ENCODE measurements around the gene CRISPLD2.

The CRISPLD2 gene

GRCh38 chr16:84927621-84928591, 108.1 kb downstream of the CRISPLD2 start:
- Histone ChIP-seq H3K27me3 (ENCODE audit: control insufficient read depth, insufficient read depth, low read length) (no peaks in the 10 kb centered on the region), H3K27ac (ENCODE audit: low read depth, low read length) (no peak overlapping the region), H3K4me1 (ENCODE audit: control insufficient read depth, insufficient read depth, low read length) (peaks cover 5% of the 10 kb centered on the region; the same call in 1 of the 2 replicates), H3K9me3 (ENCODE audit: control insufficient read depth, insufficient read depth, low read depth, low read length) (peaks cover 5% of the 10 kb centered on the region; the same call in 1 of the 2 replicates), H3K36me3 (ENCODE audit: control insufficient read depth, insufficient read depth, low read length) (no peaks in the 10 kb centered on the region), H3K9ac (ENCODE audit: low read length) (no peak overlapping the region), H3K4me3 (ENCODE audit: low read depth, low read length) (no peak overlapping the region)

DNA sequence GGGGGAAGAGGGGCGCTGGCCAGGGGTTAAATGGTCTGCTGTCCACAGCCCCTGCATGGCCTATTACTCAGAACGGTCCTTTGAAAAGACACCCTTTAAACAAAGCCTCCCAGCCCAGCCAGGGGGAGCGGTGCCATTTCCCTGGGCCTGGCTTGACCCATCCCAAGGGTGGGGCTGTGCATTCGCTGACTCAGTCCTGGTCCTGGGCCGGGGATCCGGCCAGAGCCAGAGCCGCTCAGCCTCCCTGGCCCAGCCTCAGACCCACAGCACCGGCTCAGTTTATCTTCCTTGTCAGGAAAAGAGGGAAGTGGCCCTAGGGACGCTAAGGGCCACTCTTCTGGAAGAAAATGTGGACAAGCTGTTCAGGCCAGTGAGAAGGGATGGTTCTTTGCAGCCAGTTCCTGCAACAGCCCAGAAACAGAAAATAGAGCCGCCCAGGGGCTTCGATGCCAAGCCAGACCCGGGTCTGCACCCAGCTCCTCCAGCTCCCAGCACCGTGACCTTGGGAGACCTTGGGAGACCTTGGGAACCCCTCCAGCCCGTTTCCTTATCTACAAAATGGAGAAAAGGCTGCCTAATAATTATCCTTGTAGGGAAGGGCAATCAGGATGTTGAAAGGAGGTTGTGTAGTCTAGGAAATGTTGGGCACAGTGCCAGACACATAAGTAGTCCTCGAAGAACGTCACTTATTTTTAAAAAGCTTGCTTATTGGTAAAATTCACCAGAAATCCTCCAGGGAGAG, 109.1 kb downstream of the CRISPLD2 start:
- H3K36me3 ChIP-seq (ENCODE audit: control insufficient read depth, insufficient read depth, low read length) = no peaks in the 10 kb centered on the region
- no peak overlapping the region for H3K4me3 ChIP-seq (ENCODE audit: low read depth, low read length)
- peaks cover 5% of the 10 kb centered on the region; the same call in 1 of the 2 replicates for H3K9me3 ChIP-seq (ENCODE audit: control insufficient read depth, insufficient read depth, low read depth, low read length)
- no peaks in the 10 kb centered on the region for H3K27me3 ChIP-seq (ENCODE audit: control insufficient read depth, insufficient read depth, low read length)
- H3K9ac ChIP-seq (ENCODE audit: low read length) = no peak overlapping the region
- peaks cover 5% of the 10 kb centered on the region; the same call in 1 of the 2 replicates for H3K4me1 ChIP-seq (ENCODE audit: control insufficient read depth, insufficient read depth, low read length)
- no peak overlapping the region for H3K27ac ChIP-seq (ENCODE audit: low read depth, low read length)

DNA sequence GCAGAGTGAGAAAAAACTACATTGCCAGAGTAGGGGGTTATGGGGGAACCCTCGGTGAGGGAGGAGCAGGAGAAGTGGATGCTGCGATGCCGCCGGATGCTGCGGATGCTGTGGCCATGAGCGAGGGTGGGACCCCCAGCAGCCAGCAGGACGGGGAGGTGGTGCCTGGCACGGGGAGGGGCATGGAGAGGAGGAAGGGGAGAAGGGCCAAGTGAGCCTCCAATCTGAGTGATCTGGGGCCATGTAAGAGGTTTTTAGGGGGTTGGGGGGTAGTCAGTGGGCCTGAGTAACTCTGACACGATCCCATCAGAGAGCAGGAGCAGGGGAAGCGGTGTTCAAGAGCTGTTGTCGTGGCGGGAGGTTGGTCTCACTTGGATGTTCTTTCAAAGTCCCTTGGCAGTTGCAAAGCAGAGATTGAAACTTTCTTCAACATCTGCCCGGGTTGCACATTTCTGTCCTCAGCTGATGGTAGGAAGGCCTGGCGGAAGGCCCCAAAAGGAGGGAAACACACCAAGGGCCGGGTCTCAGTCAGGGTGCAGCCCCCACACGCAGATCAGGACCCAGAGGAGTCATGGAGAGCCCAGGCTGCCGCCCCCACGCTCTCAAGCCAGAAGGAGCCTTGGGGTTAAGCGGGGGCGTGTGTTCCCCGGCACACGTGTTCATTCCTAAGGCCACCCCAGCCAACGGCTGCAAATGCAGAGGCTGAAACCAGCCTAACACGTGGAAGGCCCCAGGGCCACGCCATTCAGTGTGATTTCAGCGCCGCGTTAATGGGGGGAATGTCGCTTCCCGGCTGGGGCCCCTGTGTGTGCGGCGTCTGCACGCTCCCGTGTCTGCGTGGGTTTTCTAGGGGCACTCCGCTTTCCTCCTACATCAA, 109.9 kb downstream of the CRISPLD2 start:
- H3K9me3 ChIP-seq (ENCODE audit: control insufficient read depth, insufficient read depth, low read depth, low read length) = peaks cover 5% of the 10 kb centered on the region; the same call in 1 of the 2 replicates
- no peak overlapping the region for H3K27ac ChIP-seq (ENCODE audit: low read depth, low read length)
- peaks cover 2% of the 10 kb centered on the region; the same call in 1 of the 2 replicates for H3K4me1 ChIP-seq (ENCODE audit: control insufficient read depth, insufficient read depth, low read length)
- no peak overlapping the region for H3K9ac ChIP-seq (ENCODE audit: low read length)
- H3K36me3 ChIP-seq (ENCODE audit: control insufficient read depth, insufficient read depth, low read length) = no peaks in the 10 kb centered on the region
- no peak overlapping the region for H3K4me3 ChIP-seq (ENCODE audit: low read depth, low read length)
- H3K27me3 ChIP-seq (ENCODE audit: control insufficient read depth, insufficient read depth, low read length) = no peaks in the 10 kb centered on the region

DNA sequence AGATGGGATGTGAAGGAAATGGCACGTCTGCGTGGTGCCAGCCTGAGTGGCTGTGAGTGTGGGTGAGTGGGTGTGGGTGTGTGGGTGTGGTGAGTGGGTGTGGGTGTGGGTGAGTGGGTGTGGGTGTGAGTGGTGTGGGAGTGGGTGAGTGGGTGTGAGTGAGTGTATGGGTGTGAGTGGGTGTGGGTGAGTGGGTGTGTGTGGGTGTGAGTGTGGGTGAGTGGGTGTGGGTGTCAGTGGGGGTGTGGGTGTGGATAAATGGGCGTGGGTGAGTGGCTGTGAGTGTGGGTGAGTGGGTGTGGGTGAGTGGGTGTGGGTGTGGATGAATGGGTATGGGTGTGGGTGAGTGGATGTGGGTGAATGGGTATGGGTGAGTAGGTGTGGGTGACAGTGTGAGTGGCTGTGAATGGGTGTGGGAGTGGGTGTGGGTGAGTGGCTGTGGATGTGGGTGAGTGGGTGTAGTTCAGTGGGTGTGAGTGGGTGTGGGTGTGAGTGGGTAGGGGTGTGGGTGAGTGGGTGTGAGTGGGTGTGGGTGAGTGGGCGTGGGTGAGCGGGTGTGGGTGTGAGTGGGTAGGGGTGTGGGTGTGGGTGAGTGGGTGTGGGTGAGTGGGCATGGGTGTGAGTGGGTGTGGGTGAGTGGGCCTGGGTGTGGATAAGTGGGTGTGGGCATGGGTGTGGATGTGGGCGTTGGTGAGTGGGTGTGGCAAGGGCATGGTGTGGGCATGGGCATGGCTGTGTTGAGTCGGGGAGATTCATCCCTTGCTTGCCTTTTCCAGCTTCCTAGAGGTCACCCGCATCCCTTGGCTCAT, 110.7 kb downstream of the CRISPLD2 start:
- H3K27ac ChIP-seq (ENCODE audit: low read depth, low read length) = no peak overlapping the region
- H3K9me3 ChIP-seq (ENCODE audit: control insufficient read depth, insufficient read depth, low read depth, low read length) = peaks cover 5% of the 10 kb centered on the region; the same call in 1 of the 2 replicates
- no peak overlapping the region for H3K9ac ChIP-seq (ENCODE audit: low read length)
- H3K36me3 ChIP-seq (ENCODE audit: control insufficient read depth, insufficient read depth, low read length) = no peaks in the 10 kb centered on the region
- no peaks in the 10 kb centered on the region for H3K27me3 ChIP-seq (ENCODE audit: control insufficient read depth, insufficient read depth, low read length)
- no peak overlapping the region for H3K4me3 ChIP-seq (ENCODE audit: low read depth, low read length)
- H3K4me1 ChIP-seq (ENCODE audit: control insufficient read depth, insufficient read depth, low read length) = no peaks in the 10 kb centered on the region; the same call in 1 of the 2 replicates

DNA sequence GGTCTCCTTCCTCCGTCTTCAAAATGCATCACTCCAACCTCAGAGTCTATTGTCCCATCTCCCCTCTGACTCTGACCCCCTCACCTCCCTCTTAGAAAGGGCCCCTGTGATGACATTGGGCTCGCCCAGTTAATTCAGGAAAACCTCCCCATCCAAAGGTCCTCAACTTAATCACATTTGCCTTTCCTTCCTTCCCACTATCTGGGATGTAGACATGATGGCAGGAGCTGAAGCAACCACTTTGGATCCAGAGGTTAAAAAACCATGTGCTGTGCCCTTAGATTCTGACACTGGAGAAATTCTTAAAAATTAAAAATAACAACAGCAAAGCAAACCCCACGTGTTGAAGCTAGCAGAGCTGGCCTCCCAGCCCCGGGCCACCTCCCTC, 111.3 kb downstream of the CRISPLD2 start:
- Histone ChIP-seq H3K9me3 (ENCODE audit: control insufficient read depth, insufficient read depth, low read depth, low read length) (peaks cover 5% of the 10 kb centered on the region; the same call in 1 of the 2 replicates), H3K27ac (ENCODE audit: low read depth, low read length) (no peak overlapping the region), H3K27me3 (ENCODE audit: control insufficient read depth, insufficient read depth, low read length) (no peaks in the 10 kb centered on the region), H3K4me3 (ENCODE audit: low read depth, low read length) (no peak overlapping the region), H3K36me3 (ENCODE audit: control insufficient read depth, insufficient read depth, low read length) (no peaks in the 10 kb centered on the region), H3K9ac (ENCODE audit: low read length) (no peak overlapping the region), H3K4me1 (ENCODE audit: control insufficient read depth, insufficient read depth, low read length) (no peaks in the 10 kb centered on the region; the same call in 1 of the 2 replicates)

DNA sequence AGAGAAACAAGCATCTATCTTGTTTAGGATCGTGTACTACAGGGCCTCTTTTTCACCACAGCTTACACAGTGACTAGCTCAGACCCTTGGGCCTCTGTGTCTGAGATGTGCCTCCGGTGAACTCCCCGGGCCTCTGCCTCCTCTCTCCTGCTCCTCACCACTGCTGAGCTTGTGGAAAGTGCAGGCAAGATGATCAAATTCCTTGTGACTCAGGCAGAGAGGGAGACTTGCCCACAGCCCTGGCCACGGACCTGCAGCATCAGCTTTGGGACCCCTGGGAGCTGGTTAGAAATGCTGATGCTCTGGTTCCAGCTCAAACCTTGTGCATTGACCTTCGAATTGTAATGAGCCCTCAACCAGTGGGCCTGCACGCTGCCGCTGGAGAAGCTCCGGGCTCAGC, 111.7 kb downstream of the CRISPLD2 start:
- no peak overlapping the region for H3K27ac ChIP-seq (ENCODE audit: low read depth, low read length)
- peaks cover 5% of the 10 kb centered on the region; the same call in 1 of the 2 replicates for H3K9me3 ChIP-seq (ENCODE audit: control insufficient read depth, insufficient read depth, low read depth, low read length)
- no peak overlapping the region for H3K9ac ChIP-seq (ENCODE audit: low read length)
- H3K36me3 ChIP-seq (ENCODE audit: control insufficient read depth, insufficient read depth, low read length) = no peaks in the 10 kb centered on the region
- H3K4me1 ChIP-seq (ENCODE audit: control insufficient read depth, insufficient read depth, low read length) = no peaks in the 10 kb centered on the region; the same call in 1 of the 2 replicates
- no peak overlapping the region for H3K4me3 ChIP-seq (ENCODE audit: low read depth, low read length)
- H3K27me3 ChIP-seq (ENCODE audit: control insufficient read depth, insufficient read depth, low read length) = no peaks in the 10 kb centered on the region

DNA sequence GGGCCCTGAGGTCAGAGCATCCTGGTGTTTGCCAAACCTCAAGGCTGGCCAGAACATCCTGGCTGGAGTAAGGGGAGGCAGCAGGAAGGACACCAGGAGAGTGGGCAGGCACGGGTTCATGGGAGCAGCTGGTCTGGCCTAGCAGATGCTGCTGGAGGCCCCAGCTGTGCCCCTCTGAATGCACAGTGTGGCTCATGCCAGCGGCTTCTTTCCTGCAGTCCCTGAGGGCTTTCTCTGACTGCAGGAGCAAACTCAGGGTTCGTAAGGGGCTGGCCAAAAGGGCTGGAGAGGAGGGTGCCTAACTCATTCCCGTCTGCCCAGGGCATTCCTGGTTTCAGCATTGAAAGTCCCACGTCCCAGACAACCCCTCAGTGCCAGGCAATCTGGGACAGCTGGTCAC, 112.9 kb downstream of the CRISPLD2 start:
- H3K4me1 ChIP-seq (ENCODE audit: control insufficient read depth, insufficient read depth, low read length) = no peaks in the 10 kb centered on the region; the same call in 1 of the 2 replicates
- H3K9me3 ChIP-seq (ENCODE audit: control insufficient read depth, insufficient read depth, low read depth, low read length) = peaks cover 5% of the 10 kb centered on the region; the same call in 1 of the 2 replicates
- no peaks in the 10 kb centered on the region for H3K27me3 ChIP-seq (ENCODE audit: control insufficient read depth, insufficient read depth, low read length)
- H3K36me3 ChIP-seq (ENCODE audit: control insufficient read depth, insufficient read depth, low read length) = no peaks in the 10 kb centered on the region
- no peak overlapping the region for H3K9ac ChIP-seq (ENCODE audit: low read length)
- H3K27ac ChIP-seq (ENCODE audit: low read depth, low read length) = no peak overlapping the region
- no peak overlapping the region for H3K4me3 ChIP-seq (ENCODE audit: low read depth, low read length)

DNA sequence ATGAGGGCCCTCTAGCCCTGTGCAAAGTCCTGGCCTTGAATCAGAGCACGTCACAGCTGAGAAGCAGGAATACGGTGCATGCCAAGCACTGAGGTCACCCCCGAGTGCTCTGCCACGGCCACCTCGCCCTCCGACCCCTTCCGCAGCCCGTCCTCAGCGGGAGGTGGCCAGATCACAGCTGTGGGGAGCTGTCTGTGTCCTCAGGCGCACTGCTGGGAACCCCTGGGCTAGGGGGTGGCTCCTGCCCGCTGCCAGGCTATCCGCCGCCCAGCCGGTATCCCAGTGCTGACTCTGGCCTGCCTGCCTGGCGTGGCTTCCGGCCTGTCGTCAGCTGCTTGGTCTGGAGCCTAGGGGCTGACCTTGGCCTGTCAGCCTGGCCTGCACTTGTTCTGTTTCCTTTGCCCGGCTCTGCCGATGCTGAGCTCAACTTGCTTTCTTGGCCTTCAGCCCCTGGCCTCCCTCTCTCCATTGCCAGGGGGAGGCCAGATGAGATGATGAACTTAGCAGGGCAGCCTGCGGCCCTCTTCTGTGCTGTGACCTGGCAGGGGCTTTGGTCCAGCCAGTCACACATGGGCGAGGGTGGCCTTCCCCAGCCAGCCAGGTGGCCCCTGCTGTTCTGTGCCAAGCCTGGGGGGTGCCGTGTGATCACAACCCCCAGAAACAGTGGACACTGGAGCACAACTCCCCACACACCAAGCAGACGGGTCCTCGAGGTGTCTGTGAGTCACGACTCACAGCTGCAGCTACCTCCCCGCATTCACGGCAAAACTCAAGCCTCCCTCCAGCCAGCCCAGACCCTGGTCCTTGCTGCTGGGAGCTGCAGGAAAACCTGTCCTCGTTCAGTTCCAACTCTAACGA, 114.2 kb downstream of the CRISPLD2 start:
- Histone ChIP-seq H3K9ac (ENCODE audit: low read length) (no peak overlapping the region), H3K4me3 (ENCODE audit: low read depth, low read length) (no peak overlapping the region), H3K4me1 (ENCODE audit: control insufficient read depth, insufficient read depth, low read length) (no peaks in the 10 kb centered on the region; the same call in 1 of the 2 replicates), H3K36me3 (ENCODE audit: control insufficient read depth, insufficient read depth, low read length) (no peaks in the 10 kb centered on the region), H3K27ac (ENCODE audit: low read depth, low read length) (no peak overlapping the region), H3K9me3 (ENCODE audit: control insufficient read depth, insufficient read depth, low read depth, low read length) (peaks cover 5% of the 10 kb centered on the region; the same call in 1 of the 2 replicates), H3K27me3 (ENCODE audit: control insufficient read depth, insufficient read depth, low read length) (no peaks in the 10 kb centered on the region)

GRCh38 chr16:84937196-84938005, 117.6 kb downstream of the CRISPLD2 start:
- Histone ChIP-seq H3K27ac (ENCODE audit: low read depth, low read length) (no peak overlapping the region), H3K4me1 (ENCODE audit: control insufficient read depth, insufficient read depth, low read length) (no peaks in the 10 kb centered on the region; the same call in 1 of the 2 replicates), H3K36me3 (ENCODE audit: control insufficient read depth, insufficient read depth, low read length) (no peaks in the 10 kb centered on the region), H3K9me3 (ENCODE audit: control insufficient read depth, insufficient read depth, low read depth, low read length) (no peaks in the 10 kb centered on the region), H3K4me3 (ENCODE audit: low read depth, low read length) (no peak overlapping the region), H3K27me3 (ENCODE audit: control insufficient read depth, insufficient read depth, low read length) (no peaks in the 10 kb centered on the region), H3K9ac (ENCODE audit: low read length) (no peak overlapping the region)
